Measurements from ENCODE around the gene MAP7D3.

The MAP7D3 gene

GRCh38 chrX:136206916-136207315, 44.3 kb downstream of the MAP7D3 start:
- no peak for DNase-seq (ENCODE audit: extremely low read depth in 1 of 2, low read depth in 1 of 2)

- DNase-seq (ENCODE audit: extremely low read depth in 1 of 2, low read depth in 1 of 2), result no peak
Measured at GRCh38 chrX:136205882-136206380, 45.3 kb downstream of the MAP7D3 start.

DNA sequence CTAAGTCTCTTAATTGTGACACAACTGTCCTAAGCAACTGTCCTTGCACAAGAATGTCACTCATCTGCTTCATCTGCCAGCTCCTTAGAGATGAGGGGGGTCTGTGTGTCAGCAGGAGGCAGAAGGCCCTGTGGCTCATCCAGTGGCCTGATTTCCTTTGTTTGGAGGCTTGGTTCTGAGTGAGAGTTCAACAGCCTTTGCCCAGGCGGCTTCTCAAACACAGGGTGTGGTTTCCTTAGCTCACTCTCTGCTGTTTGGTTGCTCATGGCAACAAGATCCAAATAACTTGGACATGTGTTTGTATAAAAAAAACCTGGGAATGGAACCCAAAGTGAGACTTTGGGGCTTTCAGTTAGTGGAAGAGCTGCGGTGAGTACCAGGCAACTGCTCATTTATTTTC, 46.6 kb downstream of the MAP7D3 start:
- DNase-seq (ENCODE audit: extremely low read depth in 1 of 2, low read depth in 1 of 2), result no peak

DNA sequence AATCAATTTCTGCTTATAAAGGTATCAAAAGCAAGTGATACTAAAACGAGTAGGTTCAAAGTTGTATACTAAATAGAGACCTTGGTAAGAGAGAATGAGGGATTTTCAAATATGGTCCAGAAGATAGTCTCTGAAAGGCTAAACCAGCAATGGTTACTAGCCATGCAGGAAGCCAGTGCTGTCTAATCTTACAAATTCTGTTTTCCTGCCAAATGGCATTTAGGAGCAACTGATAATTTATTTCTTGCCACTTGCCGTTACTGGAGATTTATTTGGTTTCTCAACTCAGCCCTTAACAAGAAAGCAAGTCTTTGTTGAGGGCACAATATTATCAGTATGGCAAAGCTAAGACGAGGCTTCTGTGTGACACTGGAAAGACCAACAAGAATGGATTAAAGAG, 47.2 kb downstream of the MAP7D3 start:
- DNase-seq (ENCODE audit: extremely low read depth in 1 of 2, low read depth in 1 of 2), result no peak

DNA sequence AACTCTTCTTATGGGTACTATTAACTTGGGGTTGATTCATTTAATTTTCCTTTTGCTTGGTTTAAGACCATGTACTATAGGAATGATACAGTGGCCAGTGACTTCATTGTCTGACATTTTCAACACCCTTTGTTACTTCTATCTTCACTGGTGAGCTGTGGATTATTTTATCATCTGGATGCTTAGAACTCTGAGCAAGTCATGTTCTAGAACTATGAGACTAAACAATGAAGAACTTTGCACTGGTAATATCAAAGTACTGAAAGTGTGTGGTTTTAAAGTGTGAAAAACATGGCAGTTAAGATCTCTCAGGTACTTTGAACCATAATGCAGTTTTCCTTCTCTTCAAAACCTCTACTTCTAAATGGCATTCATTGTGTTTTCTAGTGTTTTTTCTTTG, 47.8 kb downstream of the MAP7D3 start:
- no peak for DNase-seq (ENCODE audit: extremely low read depth in 1 of 2, low read depth in 1 of 2)

DNA sequence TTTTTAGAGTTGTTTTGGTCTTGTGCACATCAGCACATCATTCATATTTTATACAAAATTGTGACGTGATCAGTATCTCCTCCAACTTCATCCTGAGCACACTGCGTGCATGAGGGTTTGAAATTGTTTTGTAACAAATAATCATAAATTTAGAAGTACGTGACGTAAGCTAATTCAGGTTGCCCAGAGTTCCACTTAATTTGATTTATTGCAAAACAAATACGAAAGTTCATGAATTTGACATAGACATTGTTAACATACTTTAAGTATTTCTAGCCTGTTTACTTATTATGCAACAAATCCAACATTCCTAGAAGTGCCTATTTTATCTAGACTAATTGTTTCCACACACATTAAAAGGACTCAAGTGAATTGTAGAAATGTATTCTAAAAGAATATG, 48.3 kb downstream of the MAP7D3 start:
- DNase-seq (ENCODE audit: extremely low read depth in 1 of 2, low read depth in 1 of 2), result no peak

- DNase-seq (ENCODE audit: extremely low read depth in 1 of 2, low read depth in 1 of 2), result no peak
Measured at GRCh38 chrX:136201601-136202000, 49.6 kb downstream of the MAP7D3 start.

GRCh38 chrX:136200466-136200865, 50.7 kb downstream of the MAP7D3 start:
- no peak for DNase-seq (ENCODE audit: extremely low read depth in 1 of 2, low read depth in 1 of 2)

GRCh38 chrX:136199365-136199764, 51.8 kb downstream of the MAP7D3 start:
- no peak for DNase-seq (ENCODE audit: extremely low read depth in 1 of 2, low read depth in 1 of 2)

DNA sequence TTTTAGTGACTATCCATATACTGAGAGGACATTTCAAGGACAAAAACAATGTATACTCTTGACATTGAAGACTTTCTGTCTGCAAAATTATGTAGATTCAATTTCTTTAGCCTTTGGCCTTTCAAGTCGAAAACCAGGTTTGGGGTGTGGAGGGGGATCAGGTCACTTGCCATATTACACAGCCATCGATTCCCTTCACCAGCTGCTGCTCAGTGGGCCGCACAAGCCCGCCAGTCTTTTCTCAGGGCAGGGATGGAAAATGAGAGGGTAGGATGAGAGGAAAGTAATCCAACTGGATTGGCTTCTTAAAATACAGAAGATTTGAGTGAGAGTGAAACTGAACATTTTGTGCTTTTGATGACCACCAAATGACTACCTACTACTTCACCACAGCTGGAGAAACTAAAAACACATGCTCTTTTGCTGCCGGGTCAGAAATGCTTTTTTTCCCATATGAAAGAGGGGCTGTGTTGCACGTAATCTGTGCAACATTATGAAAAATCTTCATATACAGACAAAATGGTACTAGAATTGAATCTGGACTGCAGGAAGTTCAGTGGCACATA, 52.4 kb downstream of the MAP7D3 start:
- no peak for DNase-seq (ENCODE audit: extremely low read depth in 1 of 2, low read depth in 1 of 2)

DNA sequence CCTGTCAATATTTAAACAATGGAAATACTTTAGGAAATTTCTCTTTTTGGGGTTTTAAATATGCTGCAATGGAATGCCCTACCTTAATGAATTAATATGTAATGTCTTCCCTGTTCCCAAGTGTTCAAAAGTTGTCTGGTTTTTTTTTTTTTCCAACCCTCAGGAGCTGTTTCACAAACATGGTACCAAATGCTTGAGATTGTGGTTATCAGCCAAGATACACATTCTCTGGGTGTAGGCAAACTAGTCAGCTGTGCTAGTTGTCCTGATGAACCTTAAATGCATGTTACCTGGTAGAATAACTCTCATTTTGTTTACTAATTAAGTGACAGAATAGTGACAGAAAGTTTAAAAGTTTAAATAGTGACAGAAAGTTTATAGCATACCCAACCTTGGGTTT, 53.2 kb downstream of the MAP7D3 start:
- no peak for DNase-seq (ENCODE audit: extremely low read depth in 1 of 2, low read depth in 1 of 2)

DNA sequence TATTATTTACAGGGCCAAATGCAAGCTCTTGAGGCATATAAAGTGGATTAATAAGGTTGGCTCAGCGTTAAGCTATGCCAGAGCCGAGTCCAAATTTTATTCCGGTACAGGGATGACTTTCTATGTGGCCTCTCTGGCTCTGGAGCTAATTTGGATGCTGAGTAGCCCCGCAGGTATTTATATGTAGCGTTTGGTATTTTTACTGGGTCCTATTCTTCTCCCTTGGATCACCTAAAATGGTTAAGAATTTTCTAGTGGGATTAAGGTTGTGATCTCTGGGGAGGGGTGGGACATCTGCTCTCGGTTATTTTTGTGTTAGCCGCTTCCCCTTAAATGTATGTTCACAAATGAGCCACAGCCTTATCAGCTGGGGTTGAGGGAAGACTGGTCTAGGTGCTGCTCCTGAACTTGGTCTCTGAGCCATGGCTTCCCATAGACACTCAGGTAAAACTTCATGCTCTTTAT, 54.5 kb downstream of the MAP7D3 start:
- DNase-seq (ENCODE audit: extremely low read depth in 1 of 2, low read depth in 1 of 2), result no peak

GRCh38 chrX:136195247-136195646, 56.0 kb downstream of the MAP7D3 start:
- no peak for DNase-seq (ENCODE audit: extremely low read depth in 1 of 2, low read depth in 1 of 2)

- DNase-seq (ENCODE audit: extremely low read depth in 1 of 2, low read depth in 1 of 2), result no peak
Measured at GRCh38 chrX:136194536-136194935, 56.7 kb downstream of the MAP7D3 start.

- DNase-seq (ENCODE audit: extremely low read depth in 1 of 2, low read depth in 1 of 2), result no peak
Measured at GRCh38 chrX:136193771-136194170, 57.4 kb downstream of the MAP7D3 start.

DNA sequence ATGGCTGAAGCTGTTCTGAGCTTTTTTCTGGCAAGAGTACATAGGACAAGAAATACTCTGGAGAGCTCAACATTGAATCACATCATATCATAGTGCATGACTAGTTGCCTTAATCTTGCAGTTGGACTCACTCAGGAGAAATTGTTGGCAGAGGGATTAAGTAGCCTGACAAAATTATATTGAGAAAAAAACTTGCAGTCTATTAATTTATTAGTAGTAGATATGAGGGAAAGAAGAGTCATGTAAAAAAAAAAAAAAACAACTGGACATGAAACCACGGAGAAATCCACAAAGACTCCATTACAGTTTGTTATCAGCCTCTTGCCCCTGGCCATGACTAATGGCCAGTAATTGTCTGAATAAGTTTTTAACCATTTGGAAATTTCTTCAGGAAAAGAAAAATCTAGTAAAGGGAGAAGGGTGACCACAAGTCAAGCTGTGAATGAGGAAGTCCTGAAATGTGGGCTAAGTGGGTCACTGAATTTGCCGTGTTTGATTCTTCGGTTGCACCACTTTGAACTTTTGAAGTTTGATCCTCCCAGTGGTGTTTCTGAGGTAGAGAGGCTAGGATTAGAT, 58.3 kb downstream of the MAP7D3 start:
- no peak for DNase-seq (ENCODE audit: extremely low read depth in 1 of 2, low read depth in 1 of 2)

DNA sequence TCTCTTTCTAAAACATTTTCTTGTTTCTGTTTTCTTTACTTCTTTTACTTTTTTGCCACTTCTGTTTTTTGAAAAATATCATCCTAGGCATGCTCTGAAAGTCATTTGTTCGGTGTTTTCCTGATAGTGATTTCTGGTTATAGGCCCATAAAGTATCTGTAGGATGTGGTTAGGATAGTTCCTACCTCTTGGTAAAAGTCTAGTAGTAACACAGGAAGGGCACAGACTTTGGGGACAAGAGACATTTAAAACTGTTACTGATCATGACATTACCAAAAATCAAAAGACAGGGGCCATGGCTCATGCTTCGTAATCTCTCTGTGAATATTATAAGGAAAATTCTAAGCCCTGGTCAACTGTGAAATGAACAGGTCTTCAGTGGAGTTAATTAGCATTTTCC, 59.1 kb downstream of the MAP7D3 start:
- DNase-seq (ENCODE audit: extremely low read depth in 1 of 2, low read depth in 1 of 2), result no peak

DNA sequence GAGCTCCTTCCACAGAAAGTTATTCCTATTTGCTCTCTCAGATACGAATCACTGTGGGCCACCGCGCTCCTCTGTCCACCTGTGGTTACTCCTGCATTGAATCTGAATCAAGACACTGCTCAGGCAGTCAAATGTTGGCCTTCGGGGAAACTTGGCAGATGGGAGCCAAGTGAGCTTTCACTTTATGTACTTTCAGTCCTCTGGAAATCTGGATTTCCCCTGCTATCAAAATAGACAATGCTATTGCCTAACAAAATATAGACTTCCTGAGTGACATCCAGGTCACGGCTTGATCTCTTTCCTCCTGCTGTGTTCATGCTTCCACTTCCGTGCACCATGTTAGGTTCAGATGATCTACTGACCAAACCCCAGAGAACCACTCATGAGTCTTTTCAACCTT, 60.0 kb downstream of the MAP7D3 start:
- DNase-seq (ENCODE audit: extremely low read depth in 1 of 2, low read depth in 1 of 2), result no peak

DNA sequence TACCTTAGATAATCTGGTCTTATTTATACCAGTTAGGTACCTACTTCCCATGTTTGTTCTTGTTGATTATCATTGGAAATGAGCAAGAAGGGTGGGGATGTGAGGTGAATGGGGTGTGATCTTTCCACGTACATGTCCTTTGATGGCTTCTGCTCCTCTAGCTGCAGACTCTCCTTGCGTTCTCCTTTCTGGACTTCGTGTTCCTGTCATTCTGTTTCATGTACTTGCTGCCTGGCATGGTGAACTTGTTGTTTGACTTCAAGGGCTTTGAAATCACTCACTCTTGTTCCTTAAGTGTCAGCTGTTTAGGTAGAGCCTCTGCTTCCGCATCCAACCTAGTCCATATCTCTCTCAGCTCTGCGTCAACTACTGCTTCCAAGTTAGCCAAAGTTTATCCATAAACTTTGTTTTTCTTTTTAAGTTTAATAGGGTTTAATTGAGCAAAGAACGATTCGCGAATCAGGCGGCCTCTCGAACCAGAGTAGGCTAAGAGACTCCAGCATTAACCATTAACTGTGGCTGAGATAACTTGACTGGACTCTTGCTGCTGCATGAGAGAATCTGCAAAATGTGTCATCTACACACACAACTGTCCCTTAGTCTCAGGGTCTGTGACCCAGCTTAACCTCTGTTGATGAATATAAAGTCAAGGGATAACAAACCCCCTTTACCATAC, 61.0 kb downstream of the MAP7D3 start:
- no peak for DNase-seq (ENCODE audit: extremely low read depth in 1 of 2, low read depth in 1 of 2)

GRCh38 chrX:136189222-136189621, 62.0 kb downstream of the MAP7D3 start:
- DNase-seq (ENCODE audit: extremely low read depth in 1 of 2, low read depth in 1 of 2), result no peak

- no peak for DNase-seq (ENCODE audit: extremely low read depth in 1 of 2, low read depth in 1 of 2)
Measured at GRCh38 chrX:136186023-136186413, 65.2 kb downstream of the MAP7D3 start.

GRCh38 chrX:136185401-136186022, 65.7 kb downstream of the MAP7D3 start:
- DNase-seq (ENCODE audit: extremely low read depth in 1 of 2, low read depth in 1 of 2), result no peak

Data from stimulated activated CD8-positive, alpha-beta memory T cell treated with anti-CD3 and anti-CD28 coated beads, Interleukin-7, amount 100 ng/mL, for 48 hours (primary cell).